Gastroesophageal sphincter (tissue), 4 donors: ENCODE results near the gene TBX3. TPM values are rescaled to one million over a fixed set of nuclear protein-coding genes. Genes with fewer than 3 reads are reported as not detected.
"Not testable (repeated sequence)": the region's sequence is repeated elsewhere in the genome, so short reads cannot be mapped to it uniquely, and the experiment has no call there.

Source experiments
- ATAC-seq: fragments of 150-250 bp; one replicate; pipeline ENCODE4 v1.9.1; 2016; ENCODE audit warnings: mild to moderate bottlenecking, moderate library complexity
- H3K27ac ChIP-seq, 4 donors: fragments of 200-600 bp; sonication (generic) in 3 of 4; 1 replicate in 3 of 4; 2 replicates in 1 of 4; pipeline ENCODE4 v1.5.1; 2016 to 2019
- H3K27me3 ChIP-seq: fragments of 200-600 bp; sonication (generic); one replicate; pipeline ENCODE4 v1.5.1; 2019
- H3K36me3 ChIP-seq, 2 donors: fragments of 200-600 bp; sonication (generic); one replicate each; pipeline ENCODE4 v1.5.1; 2019; ENCODE audit warnings: control low read depth in 1 of 2
- H3K4me1 ChIP-seq, 3 donors: fragments of 200-600 bp; sonication (generic); 1 replicate in 2 of 3; 2 replicates in 1 of 3; pipeline ENCODE4 v1.5.1; 2016 to 2019; ENCODE audit warnings: control low read depth in 2 of 3
- H3K4me3 ChIP-seq, 2 donors: fragments of 200-600 bp; sonication (generic); one replicate each; pipeline ENCODE4 v1.5.1; 2019; ENCODE audit warnings: mild to moderate bottlenecking in 1 of 2, moderate library complexity in 1 of 2
- H3K9me3 ChIP-seq, 3 donors: fragments of 200-600 bp; sonication (generic); one replicate each; pipeline ENCODE4 v1.5.1; 2017 to 2019; ENCODE audit warnings: control low read depth in 2 of 3
- EP300 ChIP-seq: sonication (generic); formaldehyde crosslinking; IDR thresholded peaks from one replicate; pipeline ENCODE4 v1.6.1; 2017; ENCODE audit warnings: antibody characterized with exemption, mild to moderate bottlenecking
- POLR2A ChIP-seq, 2 donors: fragments of 450-650 bp; IDR thresholded peaks; one replicate each; pipeline ENCODE4 v1.6.1; 2017; ENCODE audit warnings: antibody characterized with exemption in 2 of 2, mild to moderate bottlenecking in 2 of 2, moderate library complexity in 1 of 2
- POLR2AphosphoS5 ChIP-seq: sonication (generic); formaldehyde crosslinking; IDR thresholded peaks from one replicate; pipeline ENCODE4 v1.6.1; 2017; ENCODE audit warnings: antibody characterized with exemption
- WGBS, 2 donors: methylation state at CpG; one replicate each; pipeline ENCODE4 v1.1.5; 2018; ENCODE audit warnings: low coverage in 1 of 2; 5-methylcytosine and 5-hydroxymethylcytosine counted together
- total RNA-seq, 4 donors: library from RNA; depleted of rRNA; stranded (reverse); fragments of >200 nt; gene quantifications; one replicate each; pipeline ENCODE4 v1.1.0, GENCODE V29; 2016
- TF ChIP-seq, protein P1 (sequence below), 4 experiments: fragments of 200-600 bp in 2 of 4; fragments of 450-650 bp in 2 of 4; sonication (generic) in 1 of 4; IDR thresholded peaks; one replicate each; pipeline ENCODE4 v1.5.1; 2017 to 2019; ENCODE audit warnings: antibody characterized with exemption in 4 of 4, mild to moderate bottlenecking in 2 of 4, moderate library complexity in 2 of 4

TBX3 gene
- total RNA-seq: 10 to 100 TPM in 2 of 4 donors, 1 to 10 TPM in 2; 6.9 to 17.4 (median 10.0) TPM

DNA sequence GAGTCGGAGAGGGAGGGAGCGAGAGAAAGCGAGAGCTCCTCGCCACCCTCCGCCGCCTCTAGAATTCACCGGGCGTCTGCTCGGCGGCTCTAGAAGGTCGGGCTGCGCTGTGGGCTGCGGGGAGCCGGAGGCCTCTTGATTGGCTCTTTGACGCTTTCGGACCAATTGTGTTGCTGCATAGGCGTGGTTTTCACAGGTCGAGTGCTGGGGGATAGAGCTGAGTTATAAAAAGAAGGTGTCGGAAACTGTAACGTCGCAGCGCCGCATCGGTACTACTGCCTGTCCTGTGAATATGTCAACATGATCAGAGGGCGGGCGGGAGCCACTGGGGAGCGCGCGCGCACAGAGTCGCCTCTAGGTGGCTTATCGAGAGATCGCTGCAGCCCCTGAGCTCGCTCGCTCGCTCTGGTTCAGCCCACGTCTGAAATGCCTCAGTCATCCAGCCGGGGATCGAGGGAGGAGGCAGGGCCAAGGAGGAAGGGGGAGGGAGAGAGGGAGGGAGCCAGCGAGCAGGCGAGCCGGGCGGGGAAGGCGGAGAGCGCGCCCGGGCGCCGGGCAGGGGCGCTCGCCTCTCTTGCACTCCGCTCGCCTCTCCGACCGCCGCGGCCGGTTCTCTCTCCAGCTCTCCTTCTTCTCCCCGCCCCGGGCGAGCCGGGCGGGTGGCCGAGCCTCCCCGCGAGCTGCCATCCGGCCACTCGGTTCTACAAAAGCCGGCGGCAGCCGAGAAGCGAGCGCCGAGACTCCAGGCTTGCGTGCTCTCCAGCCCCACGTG lies at the start of gene TBX3:
Gene TBX3, minus strand, starts transcription at position 78 of the 772 bp plus-strand sequence. CDS start 975 bp downstream, outside the sequence.
- ATAC-seq: peak; percentile 91
- Histone ChIP-seq H3K4me1 (peaks cover 0 to 45% (median 3%) of the 10 kb centered on the region in 3 donors), H3K36me3 (peaks cover 0 to 6% of the 10 kb centered on the region in 2 donors), H3K4me3 (peak within 1 kb of the TSS; percentile 56 to 71), H3K27ac (peak within 1 kb of the TSS; percentile 70 to 89 (median 86)), H3K9me3 (no peaks in the 10 kb centered on the region), H3K27me3 (peaks cover 38% of the 10 kb centered on the region)
- WGBS, 2 donors: 0 to 1% methylated on average over 13 to 18 of the region's 76 CpGs
- TF ChIP-seq POLR2AphosphoS5 (peak; percentile 96), EP300 (no peak), POLR2A (IDR thresholded peaks at IDR 0.05) (peak; percentile 77 to 88)
- TF ChIP-seq, protein P1, sequence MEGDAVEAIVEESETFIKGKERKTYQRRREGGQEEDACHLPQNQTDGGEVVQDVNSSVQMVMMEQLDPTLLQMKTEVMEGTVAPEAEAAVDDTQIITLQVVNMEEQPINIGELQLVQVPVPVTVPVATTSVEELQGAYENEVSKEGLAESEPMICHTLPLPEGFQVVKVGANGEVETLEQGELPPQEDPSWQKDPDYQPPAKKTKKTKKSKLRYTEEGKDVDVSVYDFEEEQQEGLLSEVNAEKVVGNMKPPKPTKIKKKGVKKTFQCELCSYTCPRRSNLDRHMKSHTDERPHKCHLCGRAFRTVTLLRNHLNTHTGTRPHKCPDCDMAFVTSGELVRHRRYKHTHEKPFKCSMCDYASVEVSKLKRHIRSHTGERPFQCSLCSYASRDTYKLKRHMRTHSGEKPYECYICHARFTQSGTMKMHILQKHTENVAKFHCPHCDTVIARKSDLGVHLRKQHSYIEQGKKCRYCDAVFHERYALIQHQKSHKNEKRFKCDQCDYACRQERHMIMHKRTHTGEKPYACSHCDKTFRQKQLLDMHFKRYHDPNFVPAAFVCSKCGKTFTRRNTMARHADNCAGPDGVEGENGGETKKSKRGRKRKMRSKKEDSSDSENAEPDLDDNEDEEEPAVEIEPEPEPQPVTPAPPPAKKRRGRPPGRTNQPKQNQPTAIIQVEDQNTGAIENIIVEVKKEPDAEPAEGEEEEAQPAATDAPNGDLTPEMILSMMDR (IDR thresholded peaks at IDR 0.05): peak in 3 of 4 experiments; percentile 43 to 68 (median 62)

- no peak for TF ChIP-seq POLR2A (IDR thresholded peaks at IDR 0.05)
- TF ChIP-seq POLR2AphosphoS5: no peak
- TF ChIP-seq, protein P1 (IDR thresholded peaks at IDR 0.05): no peak
- TF ChIP-seq EP300: no peak
- H3K4me1 ChIP-seq: peaks cover 0 to 13% (median 0%) of the 10 kb centered on the region in 3 donors
- H3K4me3 ChIP-seq: no peak overlapping the region
- H3K27me3 ChIP-seq: peaks cover 46% of the 10 kb centered on the region
- H3K9me3 ChIP-seq: no peaks in the 10 kb centered on the region
- no peaks in the 10 kb centered on the region for H3K36me3 ChIP-seq
- 40 to 80% methylated on average over 1 of the region's 4 CpGs for WGBS, 2 donors
- no peak for ATAC-seq
- no peak overlapping the region for H3K27ac ChIP-seq
Measured at GRCh38 chr12:114732426-114733030, 48.6 kb upstream of the TBX3 start.

- no peaks in the 10 kb centered on the region for H3K9me3 ChIP-seq
- WGBS, 2 donors: 75 to 100% methylated on average over 1 to 2 of the region's 3 CpGs
- H3K27me3 ChIP-seq: peaks cover 22% of the 10 kb centered on the region
Measured at GRCh38 chr12:114729731-114730130, 45.8 kb upstream of the TBX3 start.

DNA sequence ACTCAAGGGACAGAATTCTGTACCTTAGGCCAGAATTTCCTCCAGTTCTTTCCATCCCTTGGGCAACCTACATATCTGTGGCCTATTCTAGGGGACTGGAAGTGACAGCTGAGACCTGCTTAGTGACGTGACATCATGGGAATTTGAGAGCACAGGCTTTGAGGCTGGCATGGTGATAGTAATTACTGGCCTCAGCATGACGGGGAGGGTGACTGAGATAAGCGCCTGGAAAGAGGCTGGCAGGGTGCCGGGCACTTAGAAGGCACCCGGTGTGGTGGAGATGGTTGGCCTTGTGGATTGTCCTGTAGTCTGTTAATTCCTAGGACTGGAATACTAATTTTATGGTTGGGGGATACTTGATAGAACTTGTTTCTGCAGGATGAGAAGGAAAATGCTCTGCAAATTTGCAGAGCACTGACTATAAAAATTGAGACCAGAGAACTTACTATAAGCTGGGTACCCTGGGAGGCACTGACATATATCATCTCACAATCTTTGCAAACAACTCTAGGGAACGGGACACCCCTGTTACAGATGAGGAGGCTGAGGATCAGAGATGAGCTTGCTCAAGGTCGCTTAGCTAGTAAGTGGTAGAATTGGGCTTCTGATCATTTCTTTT lies 42.2 kb upstream of the TBX3 start:
- no peaks in the 10 kb centered on the region for H3K4me1 ChIP-seq
- no peak overlapping the region for H3K27ac ChIP-seq
- no peaks in the 10 kb centered on the region for H3K27me3 ChIP-seq
- no peak for TF ChIP-seq EP300
- TF ChIP-seq, protein P1 (IDR thresholded peaks at IDR 0.05): no peak
- TF ChIP-seq POLR2A (IDR thresholded peaks at IDR 0.05): no peak
- no peak for TF ChIP-seq POLR2AphosphoS5
- H3K9me3 ChIP-seq: no peaks in the 10 kb centered on the region
- no peak for ATAC-seq
- no peaks in the 10 kb centered on the region for H3K36me3 ChIP-seq
- 71 to 82% methylated on average over 4 to 7 of the region's 7 CpGs for WGBS, 2 donors
- H3K4me3 ChIP-seq: no peak overlapping the region

More at GRCh38 chr12:114729731-114730130, 45.8 kb upstream of the TBX3 start:
- Histone ChIP-seq H3K27ac (no peak overlapping the region), H3K4me3 (no peak overlapping the region), H3K36me3 (no peaks in the 10 kb centered on the region), H3K4me1 (no peaks in the 10 kb centered on the region)
- TF ChIP-seq, protein P1 (IDR thresholded peaks at IDR 0.05): no peak
- TF ChIP-seq EP300: no peak
- no peak for TF ChIP-seq POLR2AphosphoS5
- TF ChIP-seq POLR2A (IDR thresholded peaks at IDR 0.05): no peak
- ATAC-seq: no peak

GRCh38 chr12:114722176-114722575 lies 38.2 kb upstream of the TBX3 start:
- ATAC-seq, H3K27me3 ChIP-seq, H3K9me3 ChIP-seq, H3K27ac ChIP-seq, H3K36me3 ChIP-seq, H3K4me3 ChIP-seq, H3K4me1 ChIP-seq: not testable (repeated sequence)
- WGBS, 2 donors: 95 to 100% methylated on average over 1 to 5 of the region's 5 CpGs
